ENCODE measurements around the gene BZW2.

GRCh38 chr7:16693601-16694318, 47.8 kb downstream of the BZW2 start:
- TF ChIP-seq EP300 (IDR thresholded peaks at IDR 0.05; ENCODE audit: low read depth): no peak
- no peak for TF ChIP-seq POLR2A (IDR thresholded peaks at IDR 0.05)

Data from transverse colon (tissue), 1 donor.